ENCODE data around the gene SEMA3E. TPM values are rescaled to one million over a fixed set of nuclear protein-coding genes. Genes with fewer than 3 reads are reported as not detected.

Gene SEMA3E
- 0.73 to 1.3 TPM (median 0.81 TPM) in 3 replicates for total RNA-seq

GRCh38 chr7:83648464-83649241, at the start of gene SEMA3E:
Gene SEMA3E (minus strand): TSS chr7:83649139.
- Mint-ChIP-seq H3K36me3 (no peaks in the 10 kb centered on the region), H3K4me1 (peaks cover 14% of the 10 kb centered on the region), H3K27me3 (ENCODE audit: low read depth) (no peaks in the 10 kb centered on the region), H3K27ac (no peak within 1 kb of the TSS), H3K9me3 (peaks cover 4% of the 10 kb centered on the region), H3K4me3 (peak within 1 kb of the TSS; percentile 75)
- DNase-seq (ENCODE audit: low spot score in 2 of 2, unreplicated experiment in 2 of 2): peak; percentile 19 to 40
- TF ChIP-seq, protein P1, sequence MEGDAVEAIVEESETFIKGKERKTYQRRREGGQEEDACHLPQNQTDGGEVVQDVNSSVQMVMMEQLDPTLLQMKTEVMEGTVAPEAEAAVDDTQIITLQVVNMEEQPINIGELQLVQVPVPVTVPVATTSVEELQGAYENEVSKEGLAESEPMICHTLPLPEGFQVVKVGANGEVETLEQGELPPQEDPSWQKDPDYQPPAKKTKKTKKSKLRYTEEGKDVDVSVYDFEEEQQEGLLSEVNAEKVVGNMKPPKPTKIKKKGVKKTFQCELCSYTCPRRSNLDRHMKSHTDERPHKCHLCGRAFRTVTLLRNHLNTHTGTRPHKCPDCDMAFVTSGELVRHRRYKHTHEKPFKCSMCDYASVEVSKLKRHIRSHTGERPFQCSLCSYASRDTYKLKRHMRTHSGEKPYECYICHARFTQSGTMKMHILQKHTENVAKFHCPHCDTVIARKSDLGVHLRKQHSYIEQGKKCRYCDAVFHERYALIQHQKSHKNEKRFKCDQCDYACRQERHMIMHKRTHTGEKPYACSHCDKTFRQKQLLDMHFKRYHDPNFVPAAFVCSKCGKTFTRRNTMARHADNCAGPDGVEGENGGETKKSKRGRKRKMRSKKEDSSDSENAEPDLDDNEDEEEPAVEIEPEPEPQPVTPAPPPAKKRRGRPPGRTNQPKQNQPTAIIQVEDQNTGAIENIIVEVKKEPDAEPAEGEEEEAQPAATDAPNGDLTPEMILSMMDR (IDR thresholded peaks at IDR 0.05; ENCODE audit: unreplicated experiment): no peak

DNA sequence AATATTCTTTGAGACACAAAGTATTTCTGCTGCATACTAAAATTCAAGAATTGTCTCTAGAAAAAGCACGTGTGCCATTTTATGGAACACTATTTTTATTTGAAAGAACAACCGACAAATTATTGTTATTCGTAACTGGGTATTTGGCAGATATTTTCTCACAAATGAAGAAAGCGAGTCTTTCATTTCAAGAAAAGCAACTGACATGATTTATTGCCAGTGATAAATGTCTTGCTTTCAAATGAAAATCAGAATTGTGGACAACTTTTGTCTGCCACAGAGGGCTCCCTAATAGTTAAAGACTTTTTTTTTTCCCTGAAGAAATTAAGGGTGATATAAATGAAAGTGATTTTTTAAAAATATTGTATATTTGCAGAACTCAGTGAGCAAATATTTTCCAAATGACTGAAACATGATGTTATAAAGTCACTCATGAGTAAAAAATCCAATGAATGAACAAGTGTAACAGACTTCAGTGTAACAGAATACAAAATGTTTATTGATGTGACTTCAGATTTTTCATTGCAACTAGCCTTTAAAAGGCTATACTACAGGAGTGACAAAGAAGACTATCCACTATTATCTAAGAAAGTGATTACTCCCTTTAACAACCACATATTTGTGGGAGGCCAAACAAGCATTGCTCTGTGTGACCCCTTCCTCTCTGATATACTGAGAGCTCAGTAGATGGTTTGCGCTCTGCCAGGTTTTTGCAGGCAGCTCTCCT, 49.0 kb upstream of the SEMA3E start:
- no peaks in the 10 kb centered on the region for H3K27me3 Mint-ChIP-seq (ENCODE audit: low read depth)
- H3K4me3 Mint-ChIP-seq: no peak overlapping the region
- H3K4me1 Mint-ChIP-seq: no peaks in the 10 kb centered on the region
- no peaks in the 10 kb centered on the region for H3K36me3 Mint-ChIP-seq
- TF ChIP-seq, protein P1 (IDR thresholded peaks at IDR 0.05; ENCODE audit: unreplicated experiment): no peak
- peaks cover 3% of the 10 kb centered on the region for H3K9me3 Mint-ChIP-seq
- H3K27ac Mint-ChIP-seq: no peak overlapping the region
- DNase-seq (ENCODE audit: low spot score in 2 of 2, unreplicated experiment in 2 of 2): no peak

DNA sequence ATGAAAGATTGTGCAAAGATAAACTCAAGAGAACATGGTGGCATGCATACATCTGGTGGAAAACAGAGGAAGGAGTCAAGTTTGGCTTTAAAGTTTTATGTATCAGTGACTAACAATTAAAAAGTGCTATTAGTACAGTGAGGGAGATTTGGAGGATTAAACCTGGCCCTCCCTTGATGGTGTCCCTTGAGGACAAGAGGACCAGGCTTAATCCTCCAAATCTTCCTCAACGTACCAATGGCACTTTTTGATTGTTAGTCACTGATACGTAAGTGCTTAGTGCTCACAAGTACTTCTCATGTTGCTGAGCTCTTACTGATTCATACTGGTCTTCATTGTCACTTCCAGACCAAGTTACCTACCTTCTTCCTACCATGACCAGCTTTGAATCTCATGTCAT, 47.2 kb upstream of the SEMA3E start:
- H3K4me1 Mint-ChIP-seq: no peaks in the 10 kb centered on the region

DNA sequence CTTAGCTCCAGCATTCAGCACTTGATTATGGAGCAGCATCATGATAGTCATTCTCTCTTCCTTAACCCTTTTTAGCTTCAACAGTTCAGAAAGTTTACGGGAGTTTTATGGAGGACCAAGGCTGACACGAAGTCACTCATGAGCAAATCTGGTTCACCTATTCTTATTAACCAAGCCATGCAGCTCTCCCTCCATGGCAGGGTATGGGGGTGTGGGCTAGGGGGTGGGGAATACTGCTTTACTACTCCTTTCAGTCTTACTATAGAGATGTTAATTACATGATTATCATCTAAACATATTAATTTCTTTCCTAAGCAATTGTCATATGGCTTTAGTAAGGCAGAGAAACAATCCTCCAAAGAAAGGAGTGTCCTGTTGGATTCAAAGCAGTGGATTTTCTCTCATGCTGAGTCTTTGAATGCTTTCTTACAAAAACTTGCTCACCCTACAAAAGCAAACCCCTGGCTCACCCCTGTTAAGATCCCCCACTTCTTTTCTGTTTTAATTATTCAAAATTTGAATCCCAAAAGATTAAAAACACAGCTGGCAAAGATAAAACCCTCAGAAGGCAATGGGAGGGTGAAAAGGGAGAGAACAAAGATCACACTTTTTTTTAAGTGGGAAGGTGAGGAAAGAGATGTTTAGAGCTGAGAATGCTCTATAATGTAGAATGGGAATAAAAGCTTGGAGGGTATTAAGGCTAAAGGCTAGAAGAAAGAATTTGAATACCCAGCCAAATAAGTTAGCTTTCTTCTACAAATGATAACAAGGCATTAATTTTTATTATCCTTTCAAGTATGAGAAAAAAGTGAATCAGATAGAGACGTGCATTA, 46.4 kb upstream of the SEMA3E start:
- Mint-ChIP-seq H3K4me3 (no peak overlapping the region), H3K36me3 (no peaks in the 10 kb centered on the region), H3K9me3 (peaks cover 3% of the 10 kb centered on the region), H3K4me1 (no peaks in the 10 kb centered on the region), H3K27ac (no peak overlapping the region), H3K27me3 (ENCODE audit: low read depth) (no peaks in the 10 kb centered on the region)
- TF ChIP-seq, protein P1 (IDR thresholded peaks at IDR 0.05; ENCODE audit: unreplicated experiment): no peak
- DNase-seq (ENCODE audit: low spot score in 2 of 2, unreplicated experiment in 2 of 2): no peak

More for the DNA sequence above, 47.2 kb upstream of the SEMA3E start:
- no peaks in the 10 kb centered on the region for H3K36me3 Mint-ChIP-seq
- H3K4me3 Mint-ChIP-seq: no peak overlapping the region
- DNase-seq (ENCODE audit: low spot score in 2 of 2, unreplicated experiment in 2 of 2): no peak
- peaks cover 3% of the 10 kb centered on the region for H3K9me3 Mint-ChIP-seq
- H3K27ac Mint-ChIP-seq: no peak overlapping the region
- TF ChIP-seq, protein P1 (IDR thresholded peaks at IDR 0.05; ENCODE audit: unreplicated experiment): no peak
- no peaks in the 10 kb centered on the region for H3K27me3 Mint-ChIP-seq (ENCODE audit: low read depth)

DNA sequence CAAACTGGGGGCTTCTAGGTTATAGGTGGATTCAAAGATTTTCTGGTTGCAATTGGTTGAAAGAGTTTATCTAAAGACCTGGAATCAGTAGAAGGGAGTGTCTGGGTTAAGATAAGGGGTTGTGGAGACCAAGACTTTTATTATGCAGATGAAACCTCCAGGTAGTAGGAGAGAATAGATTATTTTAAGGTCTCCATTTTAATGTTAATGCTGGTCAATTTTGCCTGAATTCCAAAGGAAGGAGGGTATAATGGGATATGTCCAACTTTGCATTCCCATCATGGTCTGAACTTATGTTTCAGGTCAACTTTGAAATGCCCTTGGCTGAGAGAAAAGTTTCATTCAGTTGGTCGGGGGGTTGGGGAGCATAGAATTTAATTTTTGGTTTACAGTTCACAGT, 44.3 kb upstream of the SEMA3E start:
- Mint-ChIP-seq H3K27ac (no peak overlapping the region), H3K4me3 (no peak overlapping the region), H3K9me3 (peaks cover 3% of the 10 kb centered on the region), H3K27me3 (ENCODE audit: low read depth) (no peaks in the 10 kb centered on the region), H3K4me1 (peaks cover 5% of the 10 kb centered on the region), H3K36me3 (no peaks in the 10 kb centered on the region)
- no peak for DNase-seq (ENCODE audit: low spot score in 2 of 2, unreplicated experiment in 2 of 2)
- TF ChIP-seq, protein P1 (IDR thresholded peaks at IDR 0.05; ENCODE audit: unreplicated experiment): no peak
